ENCODE results near the gene GFM1.
"Not testable (repeated sequence)": the region's sequence is repeated elsewhere in the genome, so short reads cannot be mapped to it uniquely, and the experiment has no call there.

GFM1 gene

GRCh38 chr3:158683230-158683962, 39.1 kb downstream of the GFM1 start:
- CTCF ChIA-PET: no interaction called here
- POLR2A ChIA-PET (ENCODE audit: low non-redundant PET): no interaction called here
- no peak for TF ChIP-seq CTCF (conservative IDR thresholded peaks at IDR 0.05; ENCODE audit: low read depth)
- no peak for DNase-seq (ENCODE audit: low spot score)
- H3K27ac ChIP-seq: no peak overlapping the region

GRCh38 chr3:158685159-158685558, 40.8 kb downstream of the GFM1 start:
- no peak for DNase-seq (ENCODE audit: low spot score)
- ChIA-PET POLR2A (ENCODE audit: low non-redundant PET) (no interaction called here), CTCF (no interaction called here)
- TF ChIP-seq CTCF (conservative IDR thresholded peaks at IDR 0.05; ENCODE audit: low read depth): no peak
- H3K27ac ChIP-seq: no peak overlapping the region

GRCh38 chr3:158693866-158694456, 49.6 kb downstream of the GFM1 start:
- POLR2A ChIA-PET (ENCODE audit: low non-redundant PET); DNase-seq (ENCODE audit: low spot score); H3K27ac ChIP-seq: not testable (repeated sequence)
- CTCF ChIA-PET: interaction anchor here (0.5 kb wide), 1 partner anchor 34 kb away, joined by 7 read pairs; no protein-coding TSS in a partner anchor

- ChIA-PET POLR2A (ENCODE audit: low non-redundant PET) (no interaction called here), CTCF (no interaction called here)
- DNase-seq (ENCODE audit: low spot score): no peak
- no peak overlapping the region for H3K27ac ChIP-seq
- TF ChIP-seq CTCF (conservative IDR thresholded peaks at IDR 0.05; ENCODE audit: low read depth): no peak
Measured at GRCh38 chr3:158696618-158697017, 52.3 kb downstream of the GFM1 start.

- TF ChIP-seq CTCF (conservative IDR thresholded peaks at IDR 0.05; ENCODE audit: low read depth): no peak
- DNase-seq (ENCODE audit: low spot score): no peak
- ChIA-PET CTCF (interaction anchor here (0.6 kb wide), 1 partner anchor 161 kb away, joined by 3 read pairs; no protein-coding TSS in a partner anchor), POLR2A (ENCODE audit: low non-redundant PET) (no interaction called here)
- H3K27ac ChIP-seq: no peak overlapping the region
Measured at GRCh38 chr3:158700559-158700958, 56.2 kb downstream of the GFM1 start.

GRCh38 chr3:158701420-158702065, 57.2 kb downstream of the GFM1 start:
- CTCF ChIA-PET: interaction anchor here (0.6 kb wide), 1 partner anchor 162 kb away, joined by 3 read pairs; no protein-coding TSS in a partner anchor
- POLR2A ChIA-PET (ENCODE audit: low non-redundant PET): no interaction called here
- no peak for TF ChIP-seq CTCF (conservative IDR thresholded peaks at IDR 0.05; ENCODE audit: low read depth)
- no peak overlapping the region for H3K27ac ChIP-seq
- DNase-seq (ENCODE audit: low spot score): no peak

Measured in RWPE1 (cell line).